ENCODE data around the gene SFSWAP. TPM values are rescaled to one million over a fixed set of nuclear protein-coding genes. Genes with fewer than 3 reads are reported as not detected.

SFSWAP gene
- total RNA-seq, 1 experiment from 2014 or later, result 48.1 TPM

DNA sequence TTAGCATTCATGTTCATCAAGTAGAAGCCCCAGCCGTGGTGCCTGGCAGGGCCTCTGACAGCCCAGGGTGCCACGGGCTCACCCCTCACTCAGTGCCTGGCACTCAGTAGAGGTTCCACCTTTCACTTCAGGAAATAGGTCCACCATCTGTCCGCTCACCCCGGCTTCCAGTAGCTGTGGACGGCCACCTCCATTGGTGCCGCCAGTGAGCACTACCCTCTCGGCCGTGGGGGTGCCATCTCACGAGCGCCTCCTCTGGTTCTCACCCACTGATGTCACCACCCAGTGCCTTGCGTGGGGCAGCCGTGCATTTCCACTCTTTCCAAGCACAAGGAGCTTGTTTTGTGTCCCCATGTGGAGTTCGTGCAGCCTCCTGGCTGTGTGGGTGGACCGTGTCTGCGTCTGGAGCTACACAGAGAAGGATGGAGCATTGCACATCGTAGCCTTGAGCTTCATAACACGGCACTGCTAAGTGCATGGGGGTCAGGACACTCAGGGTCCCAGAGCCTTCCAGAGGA, 76.3 kb downstream of the SFSWAP start:
- Histone ChIP-seq H3K4me2 (ENCODE audit: insufficient read depth, insufficient read length, low read length) (no peak overlapping the region), H2AK5ac (ENCODE audit: insufficient read length, low read length) (no peak overlapping the region), H2BK12ac (ENCODE audit: insufficient read length, low read depth, low read length) (no peak overlapping the region), H3K9me3 (ENCODE audit: control insufficient read depth, low read depth, low read length) (no peaks in the 10 kb centered on the region), H3K18ac (ENCODE audit: insufficient read length, low read depth, low read length) (no peak overlapping the region), H3K27ac (ENCODE audit: insufficient read length, low read depth, low read length) (no peak overlapping the region), H2BK120ac (ENCODE audit: low read depth, low read length, poor library complexity, severe bottlenecking) (no peak overlapping the region), H3K9ac (ENCODE audit: extremely low read depth, insufficient read length, low read length) (no peak overlapping the region), H3K56ac (ENCODE audit: insufficient read length, low read depth, low read length) (no peak overlapping the region), H2BK15ac (ENCODE audit: low read depth, low read length) (no peak overlapping the region), H3K79me2 (ENCODE audit: insufficient read depth, low read length) (no peaks in the 10 kb centered on the region), H4K5ac (ENCODE audit: insufficient read length, low read depth, low read length) (no peak overlapping the region), H4K91ac (ENCODE audit: insufficient read length, low read depth, low read length) (no peak overlapping the region), H3K4ac (ENCODE audit: low read depth, low read length) (no peak overlapping the region), H3K79me1 (ENCODE audit: insufficient read depth, low read depth, low read length, poor library complexity, severe bottlenecking) (no peaks in the 10 kb centered on the region), H4K8ac (replicated peaks; ENCODE audit: insufficient read length, low read depth, low read length) (no peak overlapping the region), H3K23me2 (ENCODE audit: insufficient read length, low read depth, low read length, poor library complexity, severe bottlenecking) (no peaks in the 10 kb centered on the region), H3T11ph (ENCODE audit: low read length) (no peak overlapping the region), H2BK20ac (ENCODE audit: low read depth, low read length, poor library complexity, severe bottlenecking) (no peak overlapping the region), H2BK5ac (ENCODE audit: insufficient read length, low read length) (no peak overlapping the region), H2AFZ (ENCODE audit: low read length) (no peak overlapping the region), H3K27me3 (ENCODE audit: insufficient read depth, low read length) (no peaks in the 10 kb centered on the region), H4K20me1 (ENCODE audit: control insufficient read depth, insufficient read depth, insufficient read length) (no peaks in the 10 kb centered on the region), H3K14ac (ENCODE audit: insufficient read depth, low read length) (no peak overlapping the region), H3K23ac (ENCODE audit: insufficient read length, low read depth, low read length) (no peak overlapping the region), H3K4me1 (ENCODE audit: insufficient read depth, low read length) (peaks cover 6% of the 10 kb centered on the region; the same call in 1 of the 2 replicates)
- no CpG with 5 or more reads among the region's 17 CpGs for WGBS (ENCODE audit: extremely low coverage, insufficient read length, low lambda C conversion rate)
- TF ChIP-seq, protein P1, sequence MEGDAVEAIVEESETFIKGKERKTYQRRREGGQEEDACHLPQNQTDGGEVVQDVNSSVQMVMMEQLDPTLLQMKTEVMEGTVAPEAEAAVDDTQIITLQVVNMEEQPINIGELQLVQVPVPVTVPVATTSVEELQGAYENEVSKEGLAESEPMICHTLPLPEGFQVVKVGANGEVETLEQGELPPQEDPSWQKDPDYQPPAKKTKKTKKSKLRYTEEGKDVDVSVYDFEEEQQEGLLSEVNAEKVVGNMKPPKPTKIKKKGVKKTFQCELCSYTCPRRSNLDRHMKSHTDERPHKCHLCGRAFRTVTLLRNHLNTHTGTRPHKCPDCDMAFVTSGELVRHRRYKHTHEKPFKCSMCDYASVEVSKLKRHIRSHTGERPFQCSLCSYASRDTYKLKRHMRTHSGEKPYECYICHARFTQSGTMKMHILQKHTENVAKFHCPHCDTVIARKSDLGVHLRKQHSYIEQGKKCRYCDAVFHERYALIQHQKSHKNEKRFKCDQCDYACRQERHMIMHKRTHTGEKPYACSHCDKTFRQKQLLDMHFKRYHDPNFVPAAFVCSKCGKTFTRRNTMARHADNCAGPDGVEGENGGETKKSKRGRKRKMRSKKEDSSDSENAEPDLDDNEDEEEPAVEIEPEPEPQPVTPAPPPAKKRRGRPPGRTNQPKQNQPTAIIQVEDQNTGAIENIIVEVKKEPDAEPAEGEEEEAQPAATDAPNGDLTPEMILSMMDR (conservative IDR thresholded peaks at IDR 0.05), result no peak
- no peaks in the 10 kb centered on the region for H3K27me3 Mint-ChIP-seq (ENCODE audit: low read depth)
- 0 out of 5 replicates have a peak, but pooled peaks cover 0 to 4% of the 10 kb centered on the region in 2 experiments for H3K9me3 Mint-ChIP-seq
- H3K4me1 Mint-ChIP-seq, result peaks cover 27 to 28% of the 10 kb centered on the region in 2 experiments
- no peak overlapping the region; a peak in 1 of 5 replicates for H3K4me3 Mint-ChIP-seq
- peaks cover 38 to 62% (median 45%) of the 10 kb centered on the region in 3 experiments for H3K36me3 Mint-ChIP-seq (ENCODE audit: insufficient read depth in 1 of 3, low read depth in 3 of 3)
- no peak for DNase-seq
- H3K27ac Mint-ChIP-seq, result peak overlapping the region in 1 of 3 experiments; percentile 64; a peak in 1 of 7 replicates

All from H9 (cell line).